NCI-H1092 (cell line): Measurements from ENCODE around the gene SRPK1.
"Not testable (repeated sequence)": the region's sequence is repeated elsewhere in the genome, so short reads cannot be mapped to it uniquely, and the experiment has no call there.

Experiments
- DNase-seq: peaks from one replicate; lab custom pipeline; 2025; lab: John Stamatoyannopoulos, UW

The SRPK1 gene

GRCh38 chr6:35920793-35921732 is at the start of gene SRPK1:
TSS of gene SRPK1 (minus strand) at chr6:35921098. CDS start at chr6:35921056, 42 bp downstream.
- peak; percentile 86 for DNase-seq

DNA sequence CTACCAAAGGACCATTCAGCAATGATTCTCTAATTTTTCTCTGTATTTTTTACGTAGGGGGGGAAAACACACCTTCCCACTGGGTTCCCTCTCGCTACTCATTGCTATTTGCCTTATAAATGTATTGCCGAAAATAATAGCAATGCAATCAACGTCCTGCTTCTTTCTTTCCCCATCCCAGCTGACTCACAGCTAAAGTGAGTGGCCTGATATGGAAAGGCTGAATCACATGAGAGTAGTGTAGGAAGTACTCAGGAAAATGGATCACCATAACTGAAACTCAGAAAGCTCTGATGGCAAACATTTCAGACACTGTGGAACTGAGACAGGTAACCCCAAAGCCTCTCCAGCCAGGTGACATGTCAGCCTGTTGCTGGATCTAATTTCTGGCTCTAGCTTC is 49.3 kb upstream of the SRPK1 start:
- no peak for DNase-seq

GRCh38 chr6:35969646-35970045 is 48.7 kb upstream of the SRPK1 start:
- no peak for DNase-seq

- no peak for DNase-seq
Measured at GRCh38 chr6:35968821-35969220, 47.9 kb upstream of the SRPK1 start.

GRCh38 chr6:35967076-35967774 is 46.3 kb upstream of the SRPK1 start:
- DNase-seq: no peak

- no peak for DNase-seq
Measured at GRCh38 chr6:35962779-35963560, 42.1 kb upstream of the SRPK1 start.

GRCh38 chr6:35960187-35960586 is 39.3 kb upstream of the SRPK1 start:
- no peak for DNase-seq

DNA sequence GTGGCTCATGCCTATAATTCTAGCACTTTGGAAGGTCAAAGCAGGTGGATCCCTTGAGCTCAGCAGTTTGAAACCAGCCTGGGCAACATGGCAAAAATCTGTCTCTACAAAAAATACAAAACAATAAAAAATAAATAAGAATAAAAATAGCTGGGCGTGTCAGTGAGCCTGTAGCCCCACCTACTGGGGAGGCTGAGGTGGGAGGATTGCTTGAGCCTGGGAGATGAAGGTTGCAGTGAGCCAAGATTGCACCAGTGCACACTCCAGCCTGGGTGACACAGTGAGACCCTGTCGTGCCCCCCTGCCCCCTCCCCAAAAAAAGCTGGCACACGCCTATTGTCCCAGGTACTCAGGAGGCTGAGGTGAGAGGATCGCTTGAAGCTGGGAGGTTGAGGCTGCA is 35.1 kb upstream of the SRPK1 start:
- DNase-seq: no peak

DNA sequence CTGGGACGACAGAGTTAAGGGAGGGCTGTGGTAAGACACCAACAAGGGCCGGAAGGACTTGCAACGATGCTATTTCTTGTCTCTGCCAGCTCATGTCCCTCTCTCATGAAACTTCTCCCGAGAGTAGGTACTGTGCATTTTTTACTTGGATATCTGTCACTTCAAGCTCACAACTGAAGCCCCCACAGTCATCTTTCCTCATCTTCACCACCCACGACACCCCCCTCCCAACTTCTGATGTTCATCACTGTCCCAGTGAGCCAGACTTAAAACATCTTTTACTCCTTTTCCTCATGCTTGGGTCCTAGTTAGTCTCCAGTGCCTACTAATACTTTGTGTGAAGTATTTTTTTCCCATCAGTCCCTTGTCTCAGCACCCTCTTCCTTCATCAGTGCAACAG is 34.6 kb upstream of the SRPK1 start:
- no peak for DNase-seq

DNA sequence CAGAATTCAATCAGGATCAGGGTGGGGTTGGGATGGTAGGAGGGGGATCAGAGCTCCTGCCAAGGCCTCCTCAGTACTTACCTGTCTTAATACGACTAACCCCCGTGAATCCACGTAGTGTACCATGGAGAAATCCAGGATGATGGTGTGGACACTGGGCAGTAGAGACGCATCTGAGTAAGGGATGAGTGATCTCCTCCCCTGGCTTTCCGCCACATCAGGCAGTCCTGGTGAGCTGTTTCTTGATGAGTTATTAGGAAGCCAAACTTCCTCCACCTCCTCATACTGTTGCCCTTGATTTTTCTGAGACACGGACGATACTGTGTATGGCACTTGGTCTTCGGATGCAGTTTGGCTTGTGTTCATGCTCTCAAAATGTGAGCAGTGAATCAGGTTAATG is 34.2 kb upstream of the SRPK1 start:
- DNase-seq: no peak

DNA sequence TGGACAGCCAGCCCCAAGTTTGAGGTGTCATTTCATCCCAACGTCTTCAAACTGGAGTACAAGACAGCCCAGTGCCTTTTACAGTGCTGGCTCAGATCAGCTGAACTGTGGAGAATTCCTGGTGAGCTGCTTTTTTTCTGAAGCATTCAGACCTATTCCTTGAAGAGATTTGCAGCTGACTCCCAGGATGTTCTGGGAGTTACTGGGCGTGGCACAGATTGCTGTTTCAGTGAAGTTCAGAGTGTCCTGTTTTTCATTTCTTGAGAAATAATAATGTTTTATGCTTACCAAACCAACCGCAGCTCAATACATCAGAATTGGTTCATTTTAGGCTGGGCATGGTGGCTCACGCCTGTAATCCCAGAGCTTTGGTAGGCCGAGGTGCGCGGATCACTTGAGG is 33.4 kb upstream of the SRPK1 start:
- no peak for DNase-seq

GRCh38 chr6:35948725-35949124 is 27.8 kb upstream of the SRPK1 start:
- DNase-seq: no peak

DNA sequence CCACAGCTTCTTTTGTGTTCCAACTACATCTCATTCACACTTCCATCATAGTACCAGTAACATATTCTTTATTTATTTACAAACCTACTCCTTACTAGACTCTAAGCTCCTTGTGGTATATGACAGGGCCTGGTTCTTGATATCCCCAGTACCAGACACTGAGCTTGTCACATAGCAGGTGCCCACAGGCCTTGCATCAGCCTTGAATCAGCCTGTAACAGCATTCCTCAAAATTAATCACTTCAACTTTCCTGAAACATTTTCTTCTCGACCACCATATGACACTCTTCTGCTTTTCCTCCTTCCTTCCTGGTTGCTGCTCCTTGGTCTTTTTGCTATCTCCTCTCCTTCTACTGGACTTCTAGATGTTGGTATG is 24.7 kb upstream of the SRPK1 start:
- DNase-seq: no peak

DNA sequence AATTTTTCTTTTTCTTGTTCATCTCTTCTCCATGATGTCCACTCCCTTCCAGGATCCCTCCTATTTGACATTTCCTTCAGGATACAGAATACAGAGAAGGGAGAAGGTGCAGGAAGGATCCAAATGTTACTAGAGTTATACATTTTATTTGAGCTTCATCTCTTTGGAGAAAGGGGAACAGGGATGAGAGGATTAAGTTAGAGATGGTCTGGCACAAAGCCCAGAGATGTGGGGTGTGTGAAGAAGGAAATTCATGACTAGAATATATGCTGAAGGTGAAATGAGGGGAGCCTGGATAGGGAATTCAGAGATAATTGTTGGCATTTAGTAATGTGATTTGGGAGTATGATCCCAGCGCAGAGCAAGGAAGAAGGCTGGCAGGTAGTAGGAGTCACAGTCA is 22.5 kb upstream of the SRPK1 start:
- no peak for DNase-seq

DNA sequence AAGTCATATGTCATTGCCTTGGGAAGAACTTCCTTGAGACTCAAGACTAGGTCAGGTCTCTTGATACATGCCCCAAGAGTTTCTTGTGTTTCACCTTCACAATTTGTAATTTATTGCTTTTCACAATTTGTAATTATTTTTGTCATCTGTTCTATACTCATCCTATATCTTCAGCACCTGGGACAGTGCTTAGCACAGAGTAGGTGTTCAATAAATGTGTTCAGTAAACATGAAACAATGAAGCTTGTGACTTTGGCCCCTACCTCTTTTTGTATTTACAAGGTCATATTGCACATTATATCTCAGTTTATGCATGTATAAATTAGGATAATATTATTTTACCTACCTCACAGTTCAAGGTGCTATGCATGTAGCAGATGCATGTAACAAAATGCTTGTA is 21.5 kb upstream of the SRPK1 start:
- no peak for DNase-seq

- not testable (repeated sequence) for DNase-seq
Measured at GRCh38 chr6:35941170-35941569, 20.3 kb upstream of the SRPK1 start.

DNA sequence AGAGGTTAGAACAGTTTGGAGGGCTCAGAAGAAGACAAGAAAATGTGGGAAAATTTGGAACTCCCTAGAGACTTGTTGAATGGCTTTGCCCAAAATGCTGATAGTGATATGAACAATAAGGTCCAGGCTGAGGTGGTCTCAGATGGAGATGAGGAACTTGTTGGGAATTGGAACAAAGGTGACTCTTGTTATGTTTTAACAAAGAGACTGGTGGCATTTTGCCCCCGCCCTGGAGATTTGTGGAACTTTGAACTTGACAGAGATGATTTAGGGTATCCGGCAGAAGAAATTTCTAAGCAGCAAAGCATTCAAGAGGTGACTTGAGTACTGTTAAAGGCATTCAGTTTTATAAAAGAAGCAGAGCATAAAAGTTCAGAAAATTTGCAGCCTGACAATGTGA is 19.1 kb upstream of the SRPK1 start:
- not testable (repeated sequence) for DNase-seq

DNA sequence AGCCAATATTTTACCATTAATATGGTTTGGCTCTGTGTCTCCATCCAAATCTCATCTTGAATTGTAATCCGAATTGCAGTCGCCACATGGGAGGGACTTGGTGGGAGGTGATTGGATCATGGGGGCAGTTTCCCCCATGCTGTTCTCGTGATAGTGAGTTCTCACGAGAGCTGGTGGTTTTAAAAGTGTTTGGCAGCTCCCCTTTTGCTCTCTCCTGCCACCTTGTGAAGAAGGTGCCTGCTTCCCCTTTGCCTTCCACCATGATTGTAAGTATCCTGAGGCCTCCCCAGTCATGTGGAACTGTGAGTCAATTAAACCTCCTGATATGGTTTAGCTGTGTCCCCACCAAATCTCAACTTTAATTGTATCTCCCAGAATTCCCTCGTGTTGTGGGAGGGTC is 18.4 kb upstream of the SRPK1 start:
- DNase-seq: not testable (repeated sequence)

DNA sequence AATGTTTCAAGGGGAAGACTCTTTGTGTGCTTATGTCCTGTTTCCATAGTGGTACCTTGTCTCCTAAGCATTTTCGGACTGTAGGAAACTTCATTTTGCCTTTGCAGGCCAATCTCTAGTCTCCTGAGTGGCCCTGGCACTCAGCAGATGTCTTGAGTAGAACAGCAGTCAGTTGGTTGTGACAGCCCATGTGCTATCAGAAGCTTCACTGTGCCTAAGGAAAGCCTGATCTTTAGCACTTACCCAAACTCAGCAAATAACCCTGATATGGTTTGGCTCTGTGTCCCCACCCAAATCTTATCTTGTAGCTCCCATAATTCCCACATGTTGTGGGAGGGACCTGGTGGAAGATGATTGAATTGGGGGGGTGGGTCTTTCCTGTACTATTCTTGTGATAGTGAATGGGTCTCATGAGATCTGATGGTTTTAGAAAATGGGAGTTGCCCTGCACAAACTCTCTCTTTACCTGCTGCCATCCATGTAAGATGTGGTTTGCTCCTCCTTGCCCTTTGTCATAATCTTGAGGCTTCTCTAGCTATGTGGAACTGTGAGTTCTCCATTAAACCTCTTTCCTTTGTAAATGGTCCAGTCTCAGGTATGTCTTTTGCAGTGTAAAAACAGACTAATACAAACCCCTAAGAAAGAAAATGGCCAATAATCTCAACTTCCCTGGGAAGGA is 15.9 kb upstream of the SRPK1 start:
- DNase-seq: no peak

DNA sequence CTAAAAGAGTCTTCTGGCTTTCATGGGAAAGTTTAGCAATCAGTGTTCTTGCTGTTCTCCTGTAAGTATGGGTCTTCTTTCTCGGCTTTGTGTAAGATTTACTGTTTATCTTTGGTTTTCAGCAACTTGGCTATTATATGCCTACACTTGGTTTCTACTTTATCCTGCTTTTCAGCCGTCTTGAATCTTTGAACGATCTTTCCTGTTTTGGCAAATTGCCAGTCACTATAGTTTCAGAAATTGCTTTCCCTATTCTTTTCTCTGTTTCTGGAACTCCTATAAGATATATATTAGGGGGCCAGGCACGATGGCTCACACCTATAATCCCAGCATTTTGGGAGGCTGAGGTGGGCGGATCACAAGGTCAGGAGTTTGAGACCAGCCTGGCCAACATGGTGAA is 14.6 kb upstream of the SRPK1 start:
- no peak for DNase-seq

GRCh38 chr6:35933844-35934243 is 12.9 kb upstream of the SRPK1 start:
- DNase-seq: no peak

- DNase-seq: not testable (repeated sequence)
Measured at GRCh38 chr6:35931873-35932272, 11.0 kb upstream of the SRPK1 start.
